Astrocyte of the cerebellum (primary cell): ENCODE results near the gene MAG.

Experiments used
- DNase-seq: peaks from one replicate; pipeline ENCODE4 v3.0.0-alpha.2; 2011; ENCODE audit warnings: low read depth
- H3K4me3 ChIP-seq: 2 replicates; pipeline ENCODE4 v1.5.1; 2011; ENCODE audit warnings: mild to moderate bottlenecking, low read depth, low read length, moderate library complexity
- in situ Hi-C: cut with HindIII; loops from 2 replicates; pipeline ENCODE4 v1.10.0; 2017; ENCODE audit warnings: low sequenced_read_pairs
- TF ChIP-seq, protein P1 (sequence below): IDR thresholded peaks from 2 replicates; pipeline ENCODE4 v1.5.1; 2012; ENCODE audit warnings: low read length, low read depth, moderate library complexity, mild to moderate bottlenecking; ENCODE audit errors: missing control alignments

MAG gene

DNA sequence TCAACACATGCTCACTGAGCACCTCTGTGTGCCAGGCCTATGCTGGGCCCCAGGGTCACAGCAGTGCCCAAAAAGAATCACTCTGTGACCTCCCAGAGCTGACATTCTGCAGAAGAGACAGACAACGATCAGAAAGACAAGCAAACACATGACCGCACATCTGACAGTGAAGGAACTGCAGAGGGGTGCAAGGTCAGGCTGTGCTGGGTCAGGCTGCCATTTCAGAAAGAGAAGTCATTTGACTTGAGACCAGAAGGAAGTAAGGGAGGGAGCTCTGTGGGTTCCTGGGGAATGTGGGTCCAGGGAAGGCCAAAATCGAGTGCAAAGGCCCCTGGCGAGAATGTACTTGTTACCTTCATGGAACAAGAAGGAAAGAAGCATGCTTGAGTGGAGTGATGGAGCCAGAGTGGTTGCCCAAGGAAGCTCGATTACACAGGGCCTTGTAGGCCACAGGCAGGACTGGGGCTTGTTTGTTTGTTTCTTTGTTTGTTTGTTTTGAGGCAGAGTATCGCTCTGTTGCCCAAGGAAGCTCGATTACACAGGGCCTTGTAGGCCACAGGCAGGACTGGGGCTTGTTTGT is 25.6 kb downstream of the MAG start:
- no peak overlapping the region for H3K4me3 ChIP-seq
- in situ Hi-C loops = no loop called here
- TF ChIP-seq, protein P1, sequence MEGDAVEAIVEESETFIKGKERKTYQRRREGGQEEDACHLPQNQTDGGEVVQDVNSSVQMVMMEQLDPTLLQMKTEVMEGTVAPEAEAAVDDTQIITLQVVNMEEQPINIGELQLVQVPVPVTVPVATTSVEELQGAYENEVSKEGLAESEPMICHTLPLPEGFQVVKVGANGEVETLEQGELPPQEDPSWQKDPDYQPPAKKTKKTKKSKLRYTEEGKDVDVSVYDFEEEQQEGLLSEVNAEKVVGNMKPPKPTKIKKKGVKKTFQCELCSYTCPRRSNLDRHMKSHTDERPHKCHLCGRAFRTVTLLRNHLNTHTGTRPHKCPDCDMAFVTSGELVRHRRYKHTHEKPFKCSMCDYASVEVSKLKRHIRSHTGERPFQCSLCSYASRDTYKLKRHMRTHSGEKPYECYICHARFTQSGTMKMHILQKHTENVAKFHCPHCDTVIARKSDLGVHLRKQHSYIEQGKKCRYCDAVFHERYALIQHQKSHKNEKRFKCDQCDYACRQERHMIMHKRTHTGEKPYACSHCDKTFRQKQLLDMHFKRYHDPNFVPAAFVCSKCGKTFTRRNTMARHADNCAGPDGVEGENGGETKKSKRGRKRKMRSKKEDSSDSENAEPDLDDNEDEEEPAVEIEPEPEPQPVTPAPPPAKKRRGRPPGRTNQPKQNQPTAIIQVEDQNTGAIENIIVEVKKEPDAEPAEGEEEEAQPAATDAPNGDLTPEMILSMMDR = no peak
- no peak for DNase-seq

DNA sequence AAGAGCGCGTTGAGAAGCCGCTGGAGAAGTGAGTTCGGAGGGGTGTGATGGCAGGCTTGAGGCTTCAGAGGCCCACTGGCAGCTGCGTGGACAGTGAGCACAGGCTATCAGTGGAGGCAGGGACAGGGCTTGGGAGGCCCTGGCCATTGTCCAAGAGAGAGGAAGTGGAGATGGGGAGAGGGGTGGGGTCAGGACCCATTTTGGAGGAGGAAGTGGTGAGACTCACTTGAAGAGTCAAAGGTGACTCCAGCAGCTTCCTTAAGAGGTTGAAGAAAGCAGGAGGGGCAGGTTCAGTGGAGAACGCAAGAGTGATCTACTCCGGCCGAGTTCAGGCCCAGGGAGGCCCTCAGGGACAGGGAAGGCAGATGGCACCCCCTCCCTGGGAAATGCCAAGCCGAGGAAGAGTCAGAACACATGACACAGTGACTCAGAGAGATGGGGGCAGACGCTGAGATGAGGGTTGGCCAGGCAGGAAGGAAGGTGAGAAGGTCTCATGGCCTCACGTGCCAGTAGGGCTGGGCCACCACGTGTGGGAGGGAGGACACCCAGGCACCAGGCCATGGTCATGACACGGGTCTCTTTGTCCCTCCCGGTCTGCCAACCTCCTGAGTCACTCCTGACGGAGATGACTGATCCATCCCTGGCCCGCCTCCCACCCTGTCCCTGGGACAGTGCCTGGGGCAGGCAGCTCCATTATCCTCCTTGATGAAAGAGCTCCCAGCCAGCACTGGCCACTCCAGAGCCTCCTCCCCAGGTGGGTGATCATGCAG is 26.9 kb downstream of the MAG start:
- DNase-seq = no peak
- H3K4me3 ChIP-seq = no peak overlapping the region
- in situ Hi-C loops = no loop called here
- TF ChIP-seq, protein P1 = no peak

DNA sequence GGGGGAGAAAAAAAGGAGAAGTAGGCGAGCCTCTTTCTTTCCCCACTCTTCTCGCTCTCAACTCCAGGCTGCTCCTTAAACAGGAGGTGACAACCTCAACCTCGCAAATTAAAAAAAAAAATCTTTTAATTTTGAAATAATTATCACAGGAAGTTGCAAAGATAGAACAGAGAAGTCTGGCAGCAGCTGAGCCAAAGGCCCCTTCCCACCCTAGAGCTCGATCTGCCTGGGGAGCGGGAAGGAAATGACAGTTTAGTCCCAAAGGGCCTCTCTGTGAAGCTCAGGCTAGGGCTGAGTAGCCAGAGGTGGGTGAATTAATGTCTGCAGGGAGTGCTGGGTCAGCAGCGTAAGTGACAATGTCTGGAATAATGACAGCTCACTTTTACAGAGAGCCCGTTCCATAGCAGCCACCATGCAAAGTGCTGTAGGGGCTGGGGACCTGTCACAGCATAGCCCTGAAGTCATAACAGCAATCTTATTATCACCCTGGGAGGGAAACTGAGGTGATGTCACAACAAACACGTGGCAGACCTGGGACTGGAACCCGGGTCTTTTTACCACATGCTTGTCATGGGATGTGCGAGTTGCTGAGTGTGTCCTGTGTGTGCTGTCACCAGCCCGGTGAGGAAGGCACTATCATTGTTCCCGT is 28.2 kb downstream of the MAG start:
- DNase-seq = no peak
- H3K4me3 ChIP-seq = no peak overlapping the region
- in situ Hi-C loops = no loop called here
- TF ChIP-seq, protein P1 = no peak

DNA sequence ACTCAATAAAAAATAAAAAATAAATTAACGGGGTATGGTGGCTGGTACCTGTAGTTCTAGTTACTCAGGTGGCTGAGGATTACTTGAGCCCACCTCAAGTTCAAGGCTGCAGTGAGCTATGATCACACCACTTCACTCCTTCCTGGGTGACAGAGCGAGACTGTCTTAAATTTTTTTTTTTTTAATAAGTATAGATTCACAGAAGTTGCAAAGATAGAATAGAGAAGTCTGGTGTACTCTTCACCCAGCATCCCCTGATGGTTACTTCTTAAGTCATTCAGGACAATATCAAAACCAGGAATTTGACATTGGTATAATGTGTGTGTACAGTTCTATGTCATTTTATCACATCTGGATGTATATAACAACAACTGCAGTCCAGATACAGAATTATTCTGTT is 29.3 kb downstream of the MAG start:
- H3K4me3 ChIP-seq = no peak overlapping the region
- in situ Hi-C loops = no loop called here
- no peak for DNase-seq
- TF ChIP-seq, protein P1 = no peak

DNA sequence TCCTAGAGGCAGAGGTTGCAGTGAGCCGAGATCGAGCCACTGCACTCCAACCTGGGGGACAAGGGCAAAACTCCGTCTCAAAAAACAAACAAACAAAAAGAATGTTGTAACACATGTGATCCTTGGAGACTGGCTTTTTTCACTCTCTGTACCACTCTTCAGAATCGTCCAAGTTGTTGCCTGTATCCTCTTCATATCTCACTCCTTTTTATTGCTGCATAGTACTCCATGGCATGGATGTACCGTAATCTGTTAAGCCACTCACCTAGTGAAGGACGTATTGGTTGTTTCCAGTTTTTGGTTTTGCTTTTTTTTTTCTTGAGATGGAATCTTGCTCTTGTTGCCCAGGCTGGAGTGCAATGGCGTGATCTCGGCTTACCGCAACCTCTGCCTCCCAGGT is 30.1 kb downstream of the MAG start:
- TF ChIP-seq, protein P1 = no peak
- in situ Hi-C loops = no loop called here
- no peak overlapping the region for H3K4me3 ChIP-seq
- no peak for DNase-seq

DNA sequence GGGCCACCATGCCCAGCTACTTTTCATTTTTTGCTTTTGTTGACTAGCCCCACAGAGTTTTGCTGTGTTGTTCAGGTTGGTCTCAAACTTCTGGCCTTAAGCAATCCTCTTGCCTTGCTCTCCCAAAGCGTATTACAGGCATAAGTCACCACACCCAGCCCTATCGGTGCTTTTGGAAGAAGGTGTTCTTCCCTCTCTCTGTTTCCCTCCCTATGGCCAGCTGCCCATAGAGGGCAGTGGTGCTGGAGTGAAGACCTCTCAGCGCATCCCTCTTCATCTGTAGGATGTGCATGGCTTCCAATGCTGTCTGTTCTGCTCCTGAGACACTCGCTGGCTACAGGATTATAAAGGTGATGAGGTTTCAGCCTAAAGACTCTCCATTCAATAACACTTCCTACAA is 35.7 kb downstream of the MAG start:
- H3K4me3 ChIP-seq = no peak overlapping the region
- DNase-seq = no peak
- TF ChIP-seq, protein P1 = no peak
- in situ Hi-C loops = no loop called here
